Activated CD4-positive, CD25-positive, alpha-beta regulatory T cell treated with anti-CD3 and anti-CD28 coated beads, Interleukin-2, amount 50 U/mL, for 24 hours (primary cell): ENCODE data around the gene PSMG3.
"Not testable (repeated sequence)": the region's sequence is repeated elsewhere in the genome, so short reads cannot be mapped to it uniquely, and the experiment has no call there.

Source experiments
- ATAC-seq, 2 donors: fragments of 150-1000 bp; cut with Tn5 transposase; one replicate each; pipeline ENCODE4 v1.10.0; 2021; ENCODE audit warnings: mild to moderate bottlenecking in 1 of 2, moderate library complexity in 1 of 2

The PSMG3 gene

DNA sequence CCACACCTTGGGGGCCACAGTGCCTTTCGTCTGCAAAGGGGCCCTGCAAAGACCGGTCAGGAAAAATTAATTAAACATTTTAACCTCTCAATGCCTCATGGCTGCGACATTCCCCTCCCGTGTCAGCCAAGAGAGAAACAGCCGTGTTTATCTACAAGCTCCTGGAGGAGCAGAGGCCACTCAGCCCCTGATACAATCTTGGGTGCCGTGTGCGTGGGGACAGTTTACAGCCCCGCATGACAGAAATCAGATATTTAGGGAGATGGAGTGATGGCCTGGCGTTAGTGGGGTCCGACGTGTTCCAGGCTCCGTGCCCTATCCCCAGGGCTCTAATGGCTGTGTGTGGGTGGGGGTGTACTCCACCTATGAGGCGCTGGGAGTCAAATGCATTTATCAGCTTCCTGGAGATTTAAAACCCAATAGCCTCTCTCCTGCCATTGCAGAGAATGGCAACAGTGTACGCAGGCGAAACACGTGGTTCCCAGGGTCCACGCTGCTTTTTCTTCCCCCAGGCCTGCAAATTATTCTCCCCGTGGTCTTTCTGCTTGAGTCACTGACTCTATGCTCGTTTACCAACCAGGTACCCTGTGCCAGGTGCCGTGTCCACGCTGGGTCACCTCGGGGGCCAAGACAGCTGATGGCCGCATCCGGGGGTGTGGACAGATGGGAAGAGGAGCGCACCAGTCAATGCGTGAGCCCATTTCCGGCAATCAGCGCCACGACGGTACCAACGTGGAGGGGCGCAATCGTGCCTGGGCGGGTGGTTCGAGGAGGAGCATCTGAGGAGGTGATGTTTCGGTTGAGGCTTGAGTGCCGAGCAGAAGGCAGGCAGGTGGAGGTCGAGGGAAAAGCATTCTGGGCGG, 26.6 kb upstream of the PSMG3 start:
- ATAC-seq, result no peak

GRCh38 chr7:1595636-1596035, 25.8 kb upstream of the PSMG3 start:
- no peak for ATAC-seq

GRCh38 chr7:1595027-1595426, 25.2 kb upstream of the PSMG3 start:
- ATAC-seq, result no peak

- ATAC-seq, result no peak
These were observed 24.1 kb upstream of the PSMG3 start for GRCh38 chr7:1593904-1594421.

GRCh38 chr7:1593091-1593866, 23.4 kb upstream of the PSMG3 start:
- ATAC-seq, result no peak

DNA sequence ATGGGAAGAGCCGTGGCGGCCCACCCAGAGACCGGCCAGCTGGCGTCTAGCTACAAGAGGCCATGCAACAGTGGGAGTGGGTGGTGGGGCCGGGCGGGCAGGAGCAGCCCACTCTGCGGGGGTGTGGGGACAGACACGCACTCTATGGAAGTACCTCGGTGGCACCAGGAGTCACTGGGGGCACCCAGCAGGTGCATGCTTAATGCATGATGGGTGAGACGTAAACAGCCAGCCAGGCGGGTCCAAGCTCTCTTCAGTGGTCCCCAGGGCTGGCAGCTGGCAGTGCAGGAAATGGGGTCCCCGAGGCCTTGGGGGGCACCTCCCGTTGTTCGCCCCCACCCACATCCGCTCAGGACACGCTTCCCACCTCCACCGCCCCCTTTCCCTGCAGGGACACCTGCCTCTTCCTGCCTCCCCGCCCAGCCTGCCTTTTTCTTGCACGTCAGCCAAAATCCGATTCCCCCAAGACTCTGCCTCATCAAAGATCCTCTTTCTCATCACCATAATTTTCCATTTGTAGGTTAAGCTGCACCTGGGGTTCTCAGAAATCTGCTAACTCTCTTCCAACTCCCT, 22.6 kb upstream of the PSMG3 start:
- ATAC-seq, result peak; percentile 13 to 33

GRCh38 chr7:1591876-1592275, 22.0 kb upstream of the PSMG3 start:
- no peak for ATAC-seq

GRCh38 chr7:1591396-1591795, 21.6 kb upstream of the PSMG3 start:
- ATAC-seq, result no peak

DNA sequence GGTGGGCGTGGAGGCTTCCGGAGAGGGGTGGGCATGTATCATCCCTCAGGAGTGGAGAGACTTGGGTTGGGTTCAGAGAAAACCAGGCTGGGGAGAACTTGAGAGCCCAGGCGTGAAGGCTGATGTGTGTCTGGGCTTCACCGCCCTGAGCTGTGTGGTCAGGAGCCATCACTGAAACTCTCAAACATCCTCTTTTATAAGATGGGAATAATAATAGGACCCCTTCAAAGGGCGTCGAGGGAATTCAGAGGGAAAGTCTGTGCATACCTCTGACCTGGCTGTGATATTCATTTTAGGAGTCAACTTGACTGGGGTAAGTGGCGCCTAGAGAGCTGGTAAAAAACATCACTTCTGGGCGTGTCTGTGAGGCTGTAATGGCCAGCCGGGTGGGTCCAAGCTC, 21.1 kb upstream of the PSMG3 start:
- no peak for ATAC-seq

DNA sequence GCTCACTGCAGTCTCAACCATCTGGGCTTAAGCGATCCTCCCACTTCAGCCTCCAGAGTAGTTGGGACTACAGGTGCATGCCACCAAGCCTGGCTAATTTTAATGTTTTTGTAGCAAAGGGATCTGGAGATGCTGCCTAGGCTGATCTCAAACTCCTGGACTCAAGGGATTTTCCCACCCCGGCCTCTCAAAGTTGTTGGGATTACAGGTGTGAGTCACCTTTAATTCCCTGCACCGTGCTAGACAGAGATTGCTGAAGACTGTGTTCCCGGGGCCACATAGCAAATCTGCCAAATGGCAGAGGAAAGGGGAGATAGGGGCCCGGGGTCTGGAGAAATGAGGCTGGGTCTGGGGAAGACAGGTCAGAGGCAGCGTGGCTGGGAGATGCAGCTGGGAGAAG, 20.6 kb upstream of the PSMG3 start:
- ATAC-seq, result no peak

GRCh38 chr7:1588978-1589377, 19.1 kb upstream of the PSMG3 start:
- no peak for ATAC-seq

- no peak for ATAC-seq
These were observed 17.9 kb upstream of the PSMG3 start for GRCh38 chr7:1587738-1588137.

- no peak for ATAC-seq
These were observed 17.2 kb upstream of the PSMG3 start for GRCh38 chr7:1586827-1587705.

DNA sequence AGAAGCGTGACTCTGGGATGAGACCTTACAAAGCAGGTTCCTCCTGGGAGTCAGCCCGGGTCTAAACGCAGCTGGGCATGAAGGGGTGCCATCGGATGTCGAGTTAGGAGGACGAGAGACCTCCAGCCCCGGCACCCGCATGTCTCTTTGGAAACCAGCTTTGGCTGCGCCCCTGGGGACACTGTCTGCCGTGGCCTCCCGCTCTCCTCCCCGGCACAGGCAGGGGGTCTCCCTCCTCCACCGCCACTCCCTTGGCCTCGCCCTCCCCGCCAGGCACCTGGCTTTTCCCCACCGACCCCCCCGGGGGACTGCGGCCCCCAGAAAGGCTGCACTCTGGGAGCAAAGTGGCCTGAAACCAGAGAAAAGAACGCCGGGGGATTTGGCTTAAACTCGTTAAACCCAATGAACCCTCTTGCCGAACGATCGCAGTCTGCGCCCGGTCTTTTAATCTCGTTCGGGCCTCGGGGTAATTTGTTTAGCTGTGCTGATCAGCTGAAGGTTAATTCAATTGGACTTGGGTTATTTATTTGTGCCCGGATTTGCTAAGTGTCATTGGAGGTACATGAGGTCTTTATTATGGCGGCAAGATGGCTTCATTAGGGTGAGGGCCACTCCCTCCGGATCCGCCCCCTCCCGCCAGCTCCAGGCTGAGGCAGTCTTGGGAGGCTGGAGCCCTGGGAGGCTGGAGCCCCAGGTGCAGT, 16.4 kb upstream of the PSMG3 start:
- ATAC-seq, result no peak

- no peak for ATAC-seq
These were observed 15.5 kb upstream of the PSMG3 start for GRCh38 chr7:1585142-1585981.

- ATAC-seq, result no peak
These were observed 14.9 kb upstream of the PSMG3 start for GRCh38 chr7:1584700-1585099.

GRCh38 chr7:1583241-1583930, 13.6 kb upstream of the PSMG3 start:
- not testable (repeated sequence) for ATAC-seq

- no peak for ATAC-seq
These were observed 10.7 kb upstream of the PSMG3 start for GRCh38 chr7:1580422-1581030.
